ENCODE measurements around the gene GDA. TPM values are rescaled to one million over a fixed set of nuclear protein-coding genes. Genes with fewer than 3 reads are reported as not detected.

The GDA gene
- total RNA-seq, 1 donor from 2014 or later: not detected

GRCh38 chr9:72128526-72128925 lies 20.7 kb upstream of the GDA start:
- Histone ChIP-seq H3K27ac (ENCODE audit: low read depth, low read length) (no peak overlapping the region), H3K27me3 (ENCODE audit: insufficient read depth, low read length) (no peaks in the 10 kb centered on the region), H3K4me1 (ENCODE audit: insufficient read depth, low read length) (no peaks in the 10 kb centered on the region), H3K36me3 (ENCODE audit: insufficient read depth, low read length) (no peaks in the 10 kb centered on the region), H4K20me1 (ENCODE audit: insufficient read depth, low read length) (no peaks in the 10 kb centered on the region), H3K79me2 (ENCODE audit: insufficient read depth, low read length) (no peaks in the 10 kb centered on the region), H2AFZ (ENCODE audit: low read depth, low read length) (no peak overlapping the region), H3K4me2 (ENCODE audit: low read length) (no peak overlapping the region), H3K9me3 (ENCODE audit: insufficient read depth, low read depth, low read length) (peaks cover 2% of the 10 kb centered on the region), H3K9ac (ENCODE audit: low read length) (no peak overlapping the region), H3K4me3 (ENCODE audit: insufficient read depth, low read depth, low read length) (no peak overlapping the region)
- no peak for DNase-seq (ENCODE audit: low read depth)
- Mint-ChIP-seq H3K9me3 (ENCODE audit: unreplicated experiment) (no peaks in the 10 kb centered on the region), H3K27ac (ENCODE audit: unreplicated experiment) (no peak overlapping the region), H3K36me3 (ENCODE audit: low read depth, unreplicated experiment) (no peaks in the 10 kb centered on the region), H3K4me3 (ENCODE audit: unreplicated experiment) (no peak overlapping the region), H3K27me3 (ENCODE audit: low read depth, unreplicated experiment) (peaks cover 7% of the 10 kb centered on the region), H3K4me1 (ENCODE audit: low read depth, unreplicated experiment) (no peaks in the 10 kb centered on the region)
- TF ChIP-seq, protein P1, sequence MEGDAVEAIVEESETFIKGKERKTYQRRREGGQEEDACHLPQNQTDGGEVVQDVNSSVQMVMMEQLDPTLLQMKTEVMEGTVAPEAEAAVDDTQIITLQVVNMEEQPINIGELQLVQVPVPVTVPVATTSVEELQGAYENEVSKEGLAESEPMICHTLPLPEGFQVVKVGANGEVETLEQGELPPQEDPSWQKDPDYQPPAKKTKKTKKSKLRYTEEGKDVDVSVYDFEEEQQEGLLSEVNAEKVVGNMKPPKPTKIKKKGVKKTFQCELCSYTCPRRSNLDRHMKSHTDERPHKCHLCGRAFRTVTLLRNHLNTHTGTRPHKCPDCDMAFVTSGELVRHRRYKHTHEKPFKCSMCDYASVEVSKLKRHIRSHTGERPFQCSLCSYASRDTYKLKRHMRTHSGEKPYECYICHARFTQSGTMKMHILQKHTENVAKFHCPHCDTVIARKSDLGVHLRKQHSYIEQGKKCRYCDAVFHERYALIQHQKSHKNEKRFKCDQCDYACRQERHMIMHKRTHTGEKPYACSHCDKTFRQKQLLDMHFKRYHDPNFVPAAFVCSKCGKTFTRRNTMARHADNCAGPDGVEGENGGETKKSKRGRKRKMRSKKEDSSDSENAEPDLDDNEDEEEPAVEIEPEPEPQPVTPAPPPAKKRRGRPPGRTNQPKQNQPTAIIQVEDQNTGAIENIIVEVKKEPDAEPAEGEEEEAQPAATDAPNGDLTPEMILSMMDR (IDR thresholded peaks at IDR 0.05; ENCODE audit: insufficient read depth, low read depth, low read length): no peak
- TF ChIP-seq EZH2 (IDR thresholded peaks at IDR 0.05; ENCODE audit: insufficient read depth, low read length): no peak
- FAIRE-seq: no peak

DNA sequence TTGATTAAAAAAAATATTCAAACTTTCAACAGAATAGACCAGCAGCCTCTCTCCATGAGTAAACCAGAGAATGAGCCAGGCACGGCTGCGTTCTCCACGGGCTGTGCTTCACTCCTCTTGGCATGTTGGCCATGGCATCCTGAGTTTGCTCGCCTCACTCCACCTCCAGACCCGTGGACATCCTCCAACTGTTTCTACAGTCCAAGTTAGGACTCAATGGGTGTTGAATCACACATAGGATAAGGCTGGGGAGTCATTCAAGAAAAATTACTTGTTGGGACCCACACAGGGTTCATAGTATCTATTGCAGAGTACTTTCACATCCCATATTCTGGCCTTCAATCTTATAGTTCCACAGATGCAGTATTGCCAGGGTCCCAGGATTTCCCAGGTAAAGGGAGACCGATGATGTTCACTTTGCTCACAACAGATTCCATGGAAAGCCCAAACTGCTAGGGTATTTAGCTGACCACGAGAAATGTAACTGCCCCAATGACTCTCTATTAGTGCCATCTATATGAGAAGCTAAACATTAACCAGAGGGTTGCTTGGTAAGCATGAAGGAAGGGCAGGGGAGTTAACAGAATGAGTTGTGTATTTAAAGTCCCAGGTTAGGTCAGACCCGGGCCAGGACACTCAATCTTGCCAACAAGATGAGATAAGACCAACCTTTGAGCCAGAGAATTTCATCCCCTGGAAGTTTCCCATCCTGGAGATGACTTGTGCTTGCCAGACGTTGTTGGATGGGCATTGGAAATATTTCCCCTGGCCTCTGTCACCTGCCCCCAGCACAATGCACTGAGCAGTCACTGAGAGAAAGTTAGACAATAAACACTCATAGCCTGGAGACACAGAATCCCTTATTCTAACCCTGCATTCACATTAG lies 19.7 kb upstream of the GDA start:
- Mint-ChIP-seq H3K4me3 (ENCODE audit: unreplicated experiment) (no peak overlapping the region), H3K4me1 (ENCODE audit: low read depth, unreplicated experiment) (no peaks in the 10 kb centered on the region), H3K36me3 (ENCODE audit: low read depth, unreplicated experiment) (no peaks in the 10 kb centered on the region), H3K9me3 (ENCODE audit: unreplicated experiment) (no peaks in the 10 kb centered on the region), H3K27ac (ENCODE audit: unreplicated experiment) (no peak overlapping the region), H3K27me3 (ENCODE audit: low read depth, unreplicated experiment) (peaks cover 7% of the 10 kb centered on the region)
- no peaks in the 10 kb centered on the region for H3K27me3 ChIP-seq (ENCODE audit: insufficient read depth, low read length)
- no peak overlapping the region for H3K4me3 ChIP-seq (ENCODE audit: insufficient read depth, low read depth, low read length)
- no peaks in the 10 kb centered on the region for H4K20me1 ChIP-seq (ENCODE audit: insufficient read depth, low read length)
- H3K4me1 ChIP-seq (ENCODE audit: insufficient read depth, low read length): no peaks in the 10 kb centered on the region
- no peaks in the 10 kb centered on the region for H3K36me3 ChIP-seq (ENCODE audit: insufficient read depth, low read length)
- H3K4me2 ChIP-seq (ENCODE audit: low read length): no peak overlapping the region
- DNase-seq (ENCODE audit: low read depth) (no peak), FAIRE-seq (no peak)
- no peak overlapping the region for H2AFZ ChIP-seq (ENCODE audit: low read depth, low read length)
- H3K79me2 ChIP-seq (ENCODE audit: insufficient read depth, low read length): no peaks in the 10 kb centered on the region
- H3K27ac ChIP-seq (ENCODE audit: low read depth, low read length): no peak overlapping the region
- no peak for TF ChIP-seq EZH2 (IDR thresholded peaks at IDR 0.05; ENCODE audit: insufficient read depth, low read length)
- TF ChIP-seq, protein P1 (IDR thresholded peaks at IDR 0.05; ENCODE audit: insufficient read depth, low read depth, low read length): no peak
- no peak overlapping the region for H3K9ac ChIP-seq (ENCODE audit: low read length)
- H3K9me3 ChIP-seq (ENCODE audit: insufficient read depth, low read depth, low read length): peaks cover 2% of the 10 kb centered on the region

DNA sequence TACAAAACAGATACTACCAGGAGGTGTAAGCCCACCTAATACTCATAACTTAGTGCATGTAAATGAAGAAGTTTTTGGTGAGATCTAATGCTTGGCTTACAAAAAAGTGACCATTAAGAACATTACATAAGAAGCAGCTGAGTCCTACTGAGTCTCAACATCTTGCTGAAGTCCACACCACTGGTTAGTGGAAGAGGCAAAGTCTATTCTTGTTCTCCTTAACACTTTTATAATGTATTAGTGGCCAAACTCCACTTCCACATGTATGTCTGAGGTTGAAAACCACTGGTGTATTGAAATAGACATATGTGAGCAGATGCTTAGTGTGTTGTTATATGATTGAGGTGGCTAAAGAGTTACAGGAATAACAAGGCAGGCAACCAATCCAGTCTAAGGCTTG lies 18.9 kb upstream of the GDA start:
- Histone ChIP-seq H3K27me3 (ENCODE audit: insufficient read depth, low read length) (no peaks in the 10 kb centered on the region), H3K4me3 (ENCODE audit: insufficient read depth, low read depth, low read length) (no peak overlapping the region), H3K4me2 (ENCODE audit: low read length) (no peak overlapping the region), H3K79me2 (ENCODE audit: insufficient read depth, low read length) (no peaks in the 10 kb centered on the region), H2AFZ (ENCODE audit: low read depth, low read length) (no peak overlapping the region), H3K9ac (ENCODE audit: low read length) (no peak overlapping the region), H3K27ac (ENCODE audit: low read depth, low read length) (no peak overlapping the region), H3K4me1 (ENCODE audit: insufficient read depth, low read length) (no peaks in the 10 kb centered on the region), H3K9me3 (ENCODE audit: insufficient read depth, low read depth, low read length) (peaks cover 2% of the 10 kb centered on the region), H4K20me1 (ENCODE audit: insufficient read depth, low read length) (no peaks in the 10 kb centered on the region), H3K36me3 (ENCODE audit: insufficient read depth, low read length) (no peaks in the 10 kb centered on the region)
- Mint-ChIP-seq H3K36me3 (ENCODE audit: low read depth, unreplicated experiment) (no peaks in the 10 kb centered on the region), H3K4me3 (ENCODE audit: unreplicated experiment) (no peak overlapping the region), H3K9me3 (ENCODE audit: unreplicated experiment) (no peaks in the 10 kb centered on the region), H3K27me3 (ENCODE audit: low read depth, unreplicated experiment) (peaks cover 7% of the 10 kb centered on the region), H3K4me1 (ENCODE audit: low read depth, unreplicated experiment) (no peaks in the 10 kb centered on the region), H3K27ac (ENCODE audit: unreplicated experiment) (no peak overlapping the region)
- no peak for DNase-seq (ENCODE audit: low read depth)
- TF ChIP-seq, protein P1 (IDR thresholded peaks at IDR 0.05; ENCODE audit: insufficient read depth, low read depth, low read length): no peak
- TF ChIP-seq EZH2 (IDR thresholded peaks at IDR 0.05; ENCODE audit: insufficient read depth, low read length): no peak
- no peak for FAIRE-seq
